TTC549 (cell line): ENCODE measurements around the gene CHRNA4.
"Not testable (repeated sequence)": the region's sequence is repeated elsewhere in the genome, so short reads cannot be mapped to it uniquely, and the experiment has no call there.

ENCODE experiments used
- FAIRE-seq: peaks from 2 replicates; lab custom pipeline; 2012; peaks lifted over from hg19 to GRCh38; lab: Jason Lieb, UNC

Gene CHRNA4

DNA sequence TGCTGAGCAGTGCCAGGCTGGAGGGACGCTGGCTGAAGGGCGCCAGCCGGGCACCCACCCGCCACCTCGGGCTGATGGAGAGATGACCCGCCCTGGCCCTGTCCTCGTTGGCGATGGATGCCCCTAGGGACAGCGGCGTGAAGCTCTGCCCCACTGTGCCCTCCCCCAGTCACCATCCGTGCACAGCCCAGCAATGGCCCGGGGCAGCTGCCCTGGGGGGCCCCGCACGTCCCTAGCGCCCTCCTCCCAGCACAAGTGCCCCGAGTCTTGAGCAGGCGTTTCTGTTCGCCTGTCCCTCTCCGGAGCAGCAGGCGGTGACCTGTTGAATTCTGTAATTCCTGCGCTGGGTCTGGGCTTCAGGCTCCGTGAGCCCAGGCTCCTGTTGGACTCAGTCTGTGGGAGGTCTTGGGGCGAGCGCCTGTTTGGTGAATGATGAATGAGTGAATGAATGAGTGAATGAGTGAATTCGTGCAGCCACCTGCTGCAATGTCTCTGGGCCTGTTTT, 36.8 kb upstream of the CHRNA4 start:
- no peak for FAIRE-seq

DNA sequence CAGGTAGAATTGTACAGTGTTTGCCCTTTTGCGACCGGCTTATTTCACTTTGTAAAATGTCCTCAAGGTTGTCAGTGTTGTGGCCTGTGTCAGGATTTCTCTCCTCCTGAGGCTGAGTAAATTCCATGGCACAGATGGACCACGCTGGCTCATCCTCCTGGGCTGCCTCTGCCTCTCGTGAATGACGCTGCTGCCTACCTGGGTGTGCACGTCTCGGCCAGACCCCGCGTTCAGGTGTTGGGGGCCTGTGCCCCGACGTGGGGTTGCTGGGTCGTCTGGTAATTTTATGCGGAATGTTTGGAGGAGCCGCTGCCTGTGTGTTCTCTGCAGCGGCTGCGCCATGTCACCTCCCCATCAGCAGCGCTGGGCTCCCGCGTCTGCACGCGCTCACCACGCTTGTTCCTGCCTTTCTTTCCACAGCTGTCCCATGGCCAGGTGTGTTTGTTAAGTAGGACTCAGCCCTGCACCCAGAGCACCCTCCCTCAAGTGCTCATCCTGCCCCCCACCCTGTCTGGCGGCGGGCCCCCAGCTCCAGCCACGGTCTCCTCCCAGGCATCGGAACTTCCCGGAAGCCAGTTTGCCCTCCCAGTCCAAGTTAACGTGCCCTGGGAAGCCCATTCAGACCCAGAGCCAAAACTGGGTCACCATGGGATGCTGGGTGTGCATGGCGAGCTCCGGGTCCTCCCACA, 36.1 kb upstream of the CHRNA4 start:
- no peak for FAIRE-seq

DNA sequence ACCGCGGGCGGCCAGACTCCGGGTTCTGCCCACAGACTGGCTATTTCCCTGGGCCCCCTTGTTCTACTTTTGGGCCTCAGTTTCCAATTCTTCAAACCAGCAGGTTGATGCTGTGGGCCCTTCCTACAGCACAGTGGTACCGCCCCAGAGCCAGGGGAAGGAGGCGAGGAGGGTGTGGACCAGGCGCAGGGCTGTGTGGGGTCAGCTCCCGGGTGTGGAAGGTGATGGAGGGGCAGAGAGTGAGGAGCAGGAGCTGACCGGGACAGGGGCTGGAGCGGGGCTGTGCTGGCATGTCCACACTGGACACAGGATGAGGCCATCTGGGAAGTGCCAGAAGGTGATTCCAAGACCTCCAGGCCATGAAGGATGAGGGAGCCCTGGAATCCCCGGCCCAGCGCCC, 35.2 kb upstream of the CHRNA4 start:
- no peak for FAIRE-seq

DNA sequence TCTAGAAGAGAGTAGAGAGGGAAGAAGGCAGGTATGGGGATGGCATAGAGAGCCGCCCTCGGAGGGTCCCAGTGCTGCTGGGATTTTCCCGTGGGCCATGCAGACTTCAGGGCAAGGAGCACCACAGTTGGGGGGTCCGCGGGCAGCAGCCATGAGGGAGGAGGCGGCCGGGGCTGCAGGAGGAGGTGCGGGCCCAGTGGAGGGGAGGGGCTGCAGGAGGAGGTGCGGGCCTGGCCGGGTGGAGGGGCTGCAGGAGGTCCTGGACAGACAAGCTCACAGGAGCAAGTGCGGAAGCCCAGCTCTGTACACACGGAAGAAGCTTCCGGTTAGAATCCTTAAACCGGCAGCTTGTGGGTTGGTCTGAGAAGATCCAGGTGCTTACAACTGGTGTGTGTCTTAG, 34.6 kb upstream of the CHRNA4 start:
- FAIRE-seq, result no peak

DNA sequence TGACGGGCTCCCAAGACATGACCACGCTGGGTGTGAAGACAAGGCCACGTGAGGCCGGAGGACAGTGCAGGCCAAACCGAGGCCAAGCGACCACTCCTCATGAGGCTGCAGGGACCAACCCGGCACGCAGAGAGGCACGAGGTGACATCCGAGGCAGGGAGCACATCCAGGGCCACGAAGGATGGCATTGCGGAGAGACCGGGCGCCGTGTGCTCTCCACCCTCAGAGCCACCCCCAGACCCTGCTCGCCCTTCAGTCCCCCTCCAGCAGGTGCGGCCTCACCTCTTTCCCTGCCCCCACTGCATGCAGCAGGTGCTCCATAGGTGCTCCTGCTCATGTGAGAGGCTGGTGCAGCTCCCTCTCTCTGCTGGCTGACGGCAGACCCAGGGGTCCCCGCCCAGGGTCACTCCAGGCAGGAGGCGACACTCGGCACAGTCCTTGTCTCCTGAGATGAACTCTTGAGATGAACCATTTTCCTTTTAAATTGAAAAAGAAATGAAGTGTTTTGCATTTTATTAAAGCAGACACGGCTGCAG, 33.8 kb upstream of the CHRNA4 start:
- no peak for FAIRE-seq

DNA sequence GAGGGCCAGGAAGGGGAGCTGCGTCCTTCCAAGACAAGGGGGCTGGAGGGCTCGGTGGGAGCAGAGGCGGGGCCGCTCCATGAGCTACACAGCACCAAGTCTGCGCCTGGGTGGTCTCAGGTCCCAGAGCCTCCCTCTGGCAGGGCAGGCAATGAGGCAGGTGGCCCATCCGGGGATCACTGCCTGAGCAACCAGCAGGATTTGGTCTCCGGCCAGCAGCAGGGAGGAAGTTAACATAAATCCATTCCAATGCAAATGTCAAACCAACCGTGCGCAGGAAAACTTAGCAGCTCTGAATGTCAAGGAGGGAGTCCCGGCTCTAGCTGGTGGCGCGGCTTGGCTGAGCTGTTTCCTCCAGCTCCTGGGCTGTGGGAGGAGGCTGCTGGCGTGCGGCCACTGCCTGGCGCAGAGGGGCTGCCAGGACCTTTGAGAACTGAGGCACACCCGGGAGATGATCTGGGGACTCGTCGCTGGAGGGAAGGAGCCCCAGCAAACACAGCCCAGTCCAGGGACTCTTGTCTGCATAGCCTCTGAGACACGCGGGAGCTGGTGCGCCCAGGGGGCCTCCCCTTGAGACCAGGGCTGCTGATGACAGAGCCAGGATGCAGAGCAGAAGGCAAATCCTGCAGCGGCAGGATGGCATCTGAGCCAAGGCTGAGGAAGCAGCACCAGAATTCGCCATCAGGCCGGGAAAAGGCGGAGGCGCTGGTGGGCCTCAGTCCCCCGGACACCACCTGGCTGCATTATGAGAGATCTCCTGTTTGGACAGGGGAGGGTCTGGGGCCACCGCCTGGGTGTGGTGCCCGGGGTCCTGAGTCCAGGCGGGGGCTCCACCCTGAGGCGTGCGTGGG, 33.1 kb upstream of the CHRNA4 start:
- no peak for FAIRE-seq

DNA sequence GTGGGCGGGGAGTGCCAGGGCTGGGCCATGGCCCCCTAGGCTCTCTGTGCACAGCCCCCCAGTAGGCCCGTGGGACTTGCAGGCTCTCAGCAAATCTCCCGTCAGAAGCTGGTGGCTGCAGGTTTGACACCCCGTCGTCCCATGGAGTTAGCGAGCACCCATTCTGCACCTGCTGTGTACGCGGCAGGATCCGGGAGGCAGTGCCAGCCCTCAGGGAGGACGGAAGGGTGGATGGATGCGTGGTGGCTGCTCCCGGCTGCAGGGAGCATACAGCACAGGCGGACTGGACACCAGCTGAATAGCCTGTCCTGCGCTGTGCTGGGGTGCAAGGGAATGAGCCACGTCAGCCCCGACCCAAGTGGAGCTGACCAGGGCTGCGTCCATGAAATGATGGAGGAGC, 32.4 kb upstream of the CHRNA4 start:
- no peak for FAIRE-seq

DNA sequence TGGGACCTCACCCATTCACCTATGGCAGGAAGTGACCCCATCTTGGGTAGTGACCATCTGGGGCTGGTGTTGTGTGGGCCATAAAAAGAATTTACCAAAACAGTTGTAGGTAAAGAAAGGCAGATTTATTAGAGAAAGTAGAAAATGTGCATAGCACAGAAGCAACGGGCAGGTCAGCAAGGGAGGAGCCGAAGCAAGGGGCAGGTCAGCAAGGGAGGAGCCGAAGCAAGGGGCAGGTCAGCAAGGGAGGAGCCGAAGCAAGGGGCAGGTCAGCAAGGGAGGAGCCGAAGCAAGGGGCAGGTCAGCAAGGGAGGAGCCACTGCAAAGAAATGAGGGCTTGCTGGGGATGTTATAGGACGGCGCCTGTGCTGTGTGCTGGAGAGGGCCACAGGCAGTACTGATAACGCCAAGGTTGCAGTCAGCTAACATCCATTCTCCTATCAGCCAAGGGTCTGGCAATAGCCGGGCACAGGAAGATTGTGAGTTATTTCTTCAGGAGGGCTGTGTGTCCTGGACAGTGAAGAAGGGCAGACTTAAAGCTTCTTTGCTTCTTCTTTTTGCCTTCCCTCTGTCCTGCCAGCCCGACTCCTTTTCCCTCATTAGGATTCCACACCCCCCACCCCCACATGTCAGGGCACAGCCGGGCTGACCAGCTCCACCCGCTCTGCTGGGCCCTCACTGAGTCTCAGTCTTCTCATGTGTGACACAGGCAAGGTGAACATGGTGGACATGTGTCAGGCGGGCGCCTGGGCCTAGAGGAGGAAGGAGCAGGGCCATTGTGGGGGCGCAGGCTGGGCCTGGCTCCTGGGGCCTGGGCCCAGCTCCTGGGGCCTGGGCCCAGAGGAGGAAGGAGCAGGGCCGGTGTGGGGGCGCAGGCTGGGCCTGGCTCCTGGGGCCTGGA, 31.6 kb upstream of the CHRNA4 start:
- no peak for FAIRE-seq

DNA sequence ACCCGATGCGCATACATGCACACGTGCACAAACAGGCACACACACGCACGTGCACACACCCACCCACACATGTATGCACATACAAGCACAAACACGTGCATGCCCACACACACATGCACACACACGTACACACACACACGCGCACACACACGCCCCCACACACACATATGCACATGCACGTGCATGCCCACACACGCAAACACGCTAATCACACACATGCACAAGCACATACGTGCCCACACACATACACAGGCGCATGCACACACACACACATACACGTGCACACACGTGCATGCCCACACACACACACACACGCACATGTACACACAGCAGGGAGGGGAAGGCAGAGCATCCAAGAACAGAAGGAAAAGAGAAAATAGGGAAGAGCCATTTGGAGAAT, 26.8 kb upstream of the CHRNA4 start:
- no peak for FAIRE-seq

DNA sequence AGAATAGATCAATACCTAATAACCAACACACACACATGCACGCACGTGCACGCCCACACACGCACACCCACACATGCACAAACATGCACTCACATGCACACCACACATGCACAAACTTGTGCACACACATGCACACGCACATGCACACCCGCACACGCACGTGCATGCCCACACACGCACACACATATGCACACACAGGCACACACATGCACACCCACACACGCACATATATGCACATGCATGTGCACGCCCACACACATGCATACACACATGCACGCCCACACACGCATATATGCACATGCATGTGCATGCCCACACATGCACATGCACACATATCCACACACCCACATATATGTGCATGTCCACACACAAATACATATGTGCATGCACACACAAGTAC, 26.2 kb upstream of the CHRNA4 start:
- FAIRE-seq, result no peak

DNA sequence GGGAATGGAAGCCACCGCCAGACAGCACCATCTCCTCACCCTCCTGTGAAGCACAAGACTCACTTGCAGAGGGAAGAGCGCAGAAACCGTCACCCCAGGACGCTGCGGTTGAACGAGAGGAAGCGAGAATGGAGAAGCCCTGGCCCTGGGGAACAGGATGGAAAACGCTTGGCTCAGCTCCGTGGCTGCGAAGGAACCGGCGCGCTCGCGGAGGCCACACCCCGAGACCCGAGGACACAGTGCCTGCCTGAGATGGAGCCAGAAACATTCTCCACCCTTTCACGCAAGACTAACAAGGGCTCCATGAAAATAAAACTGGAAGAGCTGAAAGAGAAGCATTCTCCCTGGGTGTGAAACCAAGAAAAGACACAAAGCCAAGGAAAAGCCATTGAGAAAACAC, 25.3 kb upstream of the CHRNA4 start:
- no peak for FAIRE-seq

DNA sequence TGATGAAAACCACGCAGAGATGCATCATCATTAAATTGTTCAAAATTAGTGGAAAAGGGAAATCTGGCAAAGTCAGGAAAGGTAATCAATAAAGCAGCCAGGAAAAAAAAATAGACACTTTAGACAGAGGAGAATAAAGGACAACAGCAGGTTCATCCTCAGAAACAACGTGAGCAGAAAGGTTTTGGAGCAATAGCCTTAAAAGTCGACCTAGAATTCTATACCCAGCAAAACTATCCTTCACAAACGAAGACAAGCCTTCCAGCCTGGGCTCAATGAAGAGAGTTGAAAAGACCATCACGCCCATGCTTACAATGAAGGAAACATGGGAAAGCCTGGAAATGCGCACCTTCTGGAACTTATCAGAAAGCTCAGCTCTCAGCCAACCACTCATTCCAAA, 24.7 kb upstream of the CHRNA4 start:
- no peak for FAIRE-seq

DNA sequence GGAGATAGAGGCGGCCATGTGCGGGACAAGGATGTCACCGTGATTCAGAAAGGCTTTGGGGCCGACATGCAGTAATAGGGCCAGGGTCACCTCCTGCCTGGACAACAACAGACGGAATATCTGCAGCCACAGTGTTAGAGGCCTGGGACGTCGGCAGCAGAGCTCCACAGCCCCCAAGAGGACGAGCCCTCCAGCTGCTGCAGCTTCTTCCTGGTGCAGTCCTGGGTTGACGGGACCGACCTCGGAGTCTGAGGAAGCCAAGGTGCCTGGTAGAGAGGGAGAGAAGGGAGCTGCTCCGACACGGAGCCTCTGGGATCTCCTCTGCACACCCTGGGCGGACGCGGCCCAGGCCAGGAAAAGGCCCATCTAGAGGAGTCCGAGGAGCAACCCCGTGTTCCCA, 23.2 kb upstream of the CHRNA4 start:
- FAIRE-seq, result no peak

DNA sequence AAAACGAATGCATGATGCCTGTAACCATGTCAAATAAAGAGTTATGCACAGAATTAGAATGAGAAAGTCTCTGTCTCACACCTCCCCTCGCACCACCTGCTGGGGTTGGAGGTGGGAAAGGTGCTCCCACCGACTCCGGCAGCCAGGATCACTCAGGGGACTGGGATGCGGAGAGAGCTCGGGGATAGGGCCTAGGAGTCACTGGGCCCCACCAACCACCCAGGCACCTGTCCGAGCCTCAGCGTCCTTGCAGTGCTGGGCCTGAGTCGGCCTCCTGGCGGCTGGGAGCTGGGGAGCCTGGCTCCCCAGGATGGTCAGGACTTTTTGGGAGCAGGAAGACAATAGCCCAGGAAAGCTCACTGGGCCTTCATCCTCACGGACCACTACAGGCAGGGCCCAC, 22.4 kb upstream of the CHRNA4 start:
- FAIRE-seq, result no peak

DNA sequence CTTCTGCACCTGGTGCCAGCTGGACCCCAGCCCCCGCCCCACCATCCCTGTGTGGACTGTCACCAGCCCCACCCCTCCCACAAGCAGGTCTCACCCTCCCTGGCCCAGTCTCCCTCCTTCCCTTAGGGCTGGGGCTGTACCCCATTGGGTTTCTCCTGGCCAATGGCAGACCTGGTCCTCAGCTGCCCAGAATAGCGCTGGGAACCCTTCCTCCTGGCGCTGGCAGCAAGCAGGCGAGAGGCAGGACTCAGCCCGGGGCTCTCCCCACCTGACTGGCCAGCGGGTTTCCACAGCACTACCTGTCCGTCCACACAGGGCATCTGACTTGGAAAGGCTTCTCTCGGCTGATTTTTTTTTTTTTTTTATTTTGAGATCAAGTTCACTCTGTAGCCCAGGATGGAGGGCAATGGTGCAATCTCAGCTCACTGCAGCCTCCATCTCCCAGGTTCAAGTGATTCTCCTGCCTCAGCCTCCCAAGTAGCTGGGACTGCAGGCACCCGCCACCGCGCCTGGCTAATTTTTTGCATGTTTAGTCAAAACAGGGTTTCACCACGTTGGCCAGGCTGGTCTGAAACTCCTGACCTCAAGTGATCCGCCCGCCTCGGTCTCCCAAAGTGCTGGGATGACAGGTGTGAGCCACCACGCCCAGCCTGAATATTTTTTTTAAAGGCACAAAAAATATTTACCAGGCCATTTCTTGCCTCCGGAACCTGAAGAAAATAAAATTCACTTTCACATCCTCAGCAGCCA, 21.6 kb upstream of the CHRNA4 start:
- no peak for FAIRE-seq

DNA sequence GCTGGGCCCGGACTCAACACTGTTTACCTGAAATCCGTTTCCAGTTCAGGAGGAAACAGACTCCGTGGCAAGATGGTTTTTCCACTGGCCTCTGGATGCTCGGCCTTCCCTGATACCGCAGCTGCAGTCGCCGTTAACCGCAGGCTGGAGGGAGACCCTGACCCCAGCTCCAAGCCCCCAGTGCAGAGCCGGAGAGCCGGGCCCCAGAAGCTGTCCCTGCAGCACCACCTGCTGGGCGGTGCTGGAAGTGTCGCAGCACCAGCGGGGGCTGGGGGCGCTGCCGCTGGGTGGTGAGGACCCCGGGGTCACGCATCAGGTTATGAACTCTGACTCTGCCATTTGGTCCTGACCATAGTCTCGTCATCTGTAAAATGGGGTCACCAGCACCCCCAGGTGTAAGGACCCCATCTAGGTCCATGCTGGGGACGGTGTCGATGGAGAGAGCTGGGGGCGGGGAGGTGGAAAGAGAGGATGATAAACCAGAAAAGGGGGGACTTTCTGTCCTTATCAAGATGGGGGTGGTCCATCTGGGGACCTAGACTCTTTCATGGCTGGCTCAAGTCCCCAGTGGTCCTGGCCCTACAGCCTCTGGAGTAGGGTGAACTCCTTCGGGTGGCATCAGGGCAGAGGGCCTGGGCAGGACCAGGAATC, 20.8 kb upstream of the CHRNA4 start:
- FAIRE-seq, result no peak

DNA sequence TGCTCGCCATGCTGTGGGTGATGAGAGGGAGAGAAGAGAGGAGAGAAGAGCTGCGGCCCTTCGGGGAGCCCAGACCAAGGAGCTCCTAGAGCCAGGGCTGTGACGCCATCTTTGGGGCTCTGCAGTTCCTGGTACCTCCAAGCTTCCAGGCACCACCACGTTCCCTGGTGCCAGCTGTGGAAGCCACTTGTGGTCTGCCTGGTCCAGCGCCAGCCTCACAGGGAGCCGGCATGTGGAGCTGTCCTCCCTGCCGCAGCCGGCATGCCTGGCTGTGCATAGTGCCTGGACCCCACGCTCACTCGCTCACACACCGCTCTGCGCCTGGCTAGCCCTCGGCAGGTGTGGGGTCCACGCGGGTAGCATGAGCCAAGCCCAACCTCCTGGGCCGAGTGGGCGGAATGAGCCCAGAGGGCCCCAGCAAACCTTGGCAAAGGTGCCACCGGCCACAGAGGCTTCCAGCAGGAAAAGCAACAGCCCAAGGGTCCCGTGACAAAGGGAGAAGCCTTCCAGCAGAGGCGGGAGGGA, 19.3 kb upstream of the CHRNA4 start:
- no peak for FAIRE-seq

DNA sequence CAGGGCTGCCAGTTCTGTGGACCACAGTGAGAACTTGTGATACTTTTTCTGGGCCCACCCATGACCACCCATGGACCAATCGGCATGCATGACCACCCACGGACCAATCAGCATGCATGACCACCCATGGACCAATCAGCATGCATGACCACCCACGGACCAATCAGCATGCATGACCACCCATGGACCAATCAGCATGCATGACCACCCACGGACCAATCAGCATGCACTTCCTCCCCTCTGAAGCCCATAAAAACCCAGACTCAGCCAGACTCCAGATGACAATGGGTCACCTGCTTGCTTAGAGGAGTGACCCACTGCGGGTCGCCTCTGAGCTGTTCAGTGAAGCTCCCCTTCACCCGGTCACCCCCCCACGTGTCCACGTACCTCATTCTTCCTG, 18.7 kb upstream of the CHRNA4 start:
- not testable (repeated sequence) for FAIRE-seq

DNA sequence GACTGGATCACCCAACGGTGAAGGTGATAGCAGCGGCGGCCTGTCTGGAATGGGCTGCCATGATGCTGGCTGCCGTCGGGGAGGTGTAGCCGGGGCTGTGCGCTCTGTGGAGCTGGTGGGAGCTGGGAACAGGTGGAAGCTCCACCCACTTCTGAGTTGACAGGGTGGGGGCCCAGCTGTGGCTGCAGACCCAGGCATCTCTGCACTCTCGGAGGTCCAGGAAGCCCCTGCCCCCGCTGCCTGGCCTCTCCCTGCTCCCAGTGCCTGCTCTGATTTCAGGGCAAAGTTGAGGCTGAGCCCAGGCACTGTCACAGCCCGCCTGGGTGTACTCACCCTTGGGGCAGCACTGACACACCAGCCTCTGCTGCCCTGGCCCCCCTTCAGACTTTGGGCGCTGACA, 18.1 kb upstream of the CHRNA4 start:
- no peak for FAIRE-seq

DNA sequence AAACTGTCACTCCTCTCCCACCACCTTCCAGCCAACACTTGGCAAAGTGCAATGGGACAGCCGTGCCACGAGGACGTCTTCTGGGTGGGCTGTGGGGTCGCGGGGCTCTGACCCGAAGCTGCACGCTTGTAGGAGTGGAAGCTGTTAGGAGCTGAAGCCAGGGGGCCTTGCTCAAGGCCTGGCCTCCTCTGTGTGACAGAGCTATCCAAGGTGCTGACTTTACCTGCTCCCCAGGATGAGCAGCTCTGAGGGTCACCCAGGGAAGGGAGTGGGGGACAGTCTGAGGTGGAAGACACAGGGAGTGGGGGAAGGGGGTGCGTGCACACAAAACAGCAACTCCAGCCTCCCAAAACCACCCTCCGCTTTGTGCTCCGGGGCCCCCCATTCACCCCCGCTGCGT, 17.5 kb upstream of the CHRNA4 start:
- no peak for FAIRE-seq

DNA sequence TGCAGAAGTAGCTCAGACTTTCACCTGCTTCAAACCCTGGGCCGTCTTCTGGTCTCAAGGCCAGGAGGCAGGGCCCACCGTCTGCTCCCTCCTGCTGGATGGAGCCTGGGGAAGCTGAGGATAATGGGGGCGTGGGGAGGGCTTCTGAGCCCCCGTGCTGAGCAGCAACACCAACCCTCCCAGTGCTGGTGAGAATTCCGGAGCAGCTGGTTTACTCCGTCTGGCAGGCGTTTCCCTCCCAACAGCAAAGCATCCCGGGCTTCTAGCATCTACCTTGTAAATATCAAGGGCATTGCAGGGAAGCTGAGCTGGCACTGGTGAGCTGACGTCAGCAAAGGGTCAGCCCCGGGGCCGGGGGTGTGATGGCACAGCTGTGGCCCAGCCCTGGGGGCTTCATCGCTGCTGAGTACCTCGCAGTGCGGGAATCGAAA, 16.8 kb upstream of the CHRNA4 start:
- no peak for FAIRE-seq
